Breast epithelium (tissue), 3 donors: ENCODE data around the gene RITA1.

ENCODE experiments used
- POLR2AphosphoS5 ChIP-seq, 3 donors: sonication (generic); formaldehyde crosslinking; IDR thresholded peaks; one replicate each; pipeline ENCODE4 v1.6.1; 2017; ENCODE audit warnings: antibody characterized with exemption in 3 of 3
- TF ChIP-seq, protein P1 (sequence below), 3 donors: fragments of 450-650 bp; IDR thresholded peaks; one replicate each; pipeline ENCODE4 v1.5.1; 2016 to 2017; ENCODE audit warnings: antibody characterized with exemption in 3 of 3, mild to moderate bottlenecking in 3 of 3, moderate library complexity in 3 of 3

- TF ChIP-seq POLR2AphosphoS5 (IDR thresholded peaks at IDR 0.05): no peak
- TF ChIP-seq, protein P1, sequence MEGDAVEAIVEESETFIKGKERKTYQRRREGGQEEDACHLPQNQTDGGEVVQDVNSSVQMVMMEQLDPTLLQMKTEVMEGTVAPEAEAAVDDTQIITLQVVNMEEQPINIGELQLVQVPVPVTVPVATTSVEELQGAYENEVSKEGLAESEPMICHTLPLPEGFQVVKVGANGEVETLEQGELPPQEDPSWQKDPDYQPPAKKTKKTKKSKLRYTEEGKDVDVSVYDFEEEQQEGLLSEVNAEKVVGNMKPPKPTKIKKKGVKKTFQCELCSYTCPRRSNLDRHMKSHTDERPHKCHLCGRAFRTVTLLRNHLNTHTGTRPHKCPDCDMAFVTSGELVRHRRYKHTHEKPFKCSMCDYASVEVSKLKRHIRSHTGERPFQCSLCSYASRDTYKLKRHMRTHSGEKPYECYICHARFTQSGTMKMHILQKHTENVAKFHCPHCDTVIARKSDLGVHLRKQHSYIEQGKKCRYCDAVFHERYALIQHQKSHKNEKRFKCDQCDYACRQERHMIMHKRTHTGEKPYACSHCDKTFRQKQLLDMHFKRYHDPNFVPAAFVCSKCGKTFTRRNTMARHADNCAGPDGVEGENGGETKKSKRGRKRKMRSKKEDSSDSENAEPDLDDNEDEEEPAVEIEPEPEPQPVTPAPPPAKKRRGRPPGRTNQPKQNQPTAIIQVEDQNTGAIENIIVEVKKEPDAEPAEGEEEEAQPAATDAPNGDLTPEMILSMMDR (IDR thresholded peaks at IDR 0.05): no peak
Measured at GRCh38 chr12:113146999-113147398, 38.5 kb upstream of the RITA1 start.
